Measurements from ENCODE around the gene MKRN3. TPM values are rescaled to one million over a fixed set of nuclear protein-coding genes. Genes with fewer than 3 reads are reported as not detected.

Gene MKRN3
- total RNA-seq, 1 donor from 2014 or later = 0.41 TPM

- Histone ChIP-seq H3K27ac (no peak overlapping the region), H3K27me3 (ENCODE audit: low read depth) (no peaks in the 10 kb centered on the region), H3K4me1 (no peaks in the 10 kb centered on the region), H3K4me3 (no peak overlapping the region), H3K9me3 (no peaks in the 10 kb centered on the region), H3K36me3 (no peaks in the 10 kb centered on the region)
- TF ChIP-seq CTCF (IDR thresholded peaks at IDR 0.05) = no peak
- no peak for ATAC-seq
- intact Hi-C loops (cut with DNase I) = no loop called here
- no peak for DNase-seq
Measured at GRCh38 chr15:23569151-23569925, 3.9 kb downstream of the MKRN3 start.

- intact Hi-C loops (cut with DNase I) = no loop called here
Measured at GRCh38 chr15:23570486-23570885, 5.0 kb downstream of the MKRN3 start.

GRCh38 chr15:23572844-23573243 is 7.4 kb downstream of the MKRN3 start:
- H3K36me3 ChIP-seq = no peaks in the 10 kb centered on the region
- no peak for DNase-seq
- no peak overlapping the region for H3K4me3 ChIP-seq
- no peaks in the 10 kb centered on the region for H3K27me3 ChIP-seq (ENCODE audit: low read depth)
- H3K9me3 ChIP-seq = no peaks in the 10 kb centered on the region
- H3K4me1 ChIP-seq = no peaks in the 10 kb centered on the region
- intact Hi-C loops (cut with DNase I) = no loop called here
- TF ChIP-seq CTCF (IDR thresholded peaks at IDR 0.05) = no peak
- ATAC-seq = no peak
- H3K27ac ChIP-seq = no peak overlapping the region

More at GRCh38 chr15:23570486-23570885, 5.0 kb downstream of the MKRN3 start:
- Histone ChIP-seq H3K36me3 (no peaks in the 10 kb centered on the region), H3K9me3 (no peaks in the 10 kb centered on the region), H3K4me1 (no peaks in the 10 kb centered on the region), H3K27me3 (ENCODE audit: low read depth) (no peaks in the 10 kb centered on the region), H3K27ac (no peak overlapping the region), H3K4me3 (no peak overlapping the region)
- ATAC-seq = no peak
- DNase-seq = no peak
- TF ChIP-seq CTCF (IDR thresholded peaks at IDR 0.05) = no peak

GRCh38 chr15:23574742-23575141 is 9.3 kb downstream of the MKRN3 start:
- Histone ChIP-seq H3K36me3 (no peaks in the 10 kb centered on the region), H3K4me1 (no peaks in the 10 kb centered on the region), H3K27me3 (ENCODE audit: low read depth) (no peaks in the 10 kb centered on the region), H3K9me3 (no peaks in the 10 kb centered on the region), H3K27ac (no peak overlapping the region), H3K4me3 (no peak overlapping the region)
- TF ChIP-seq CTCF (IDR thresholded peaks at IDR 0.05) = no peak
- ATAC-seq (no peak), DNase-seq (no peak)
- intact Hi-C loops (cut with DNase I) = no loop called here

- no peaks in the 10 kb centered on the region for H3K4me1 ChIP-seq
- ATAC-seq = no peak
- intact Hi-C loops (cut with DNase I) = no loop called here
- H3K4me3 ChIP-seq = no peak overlapping the region
- no peaks in the 10 kb centered on the region for H3K9me3 ChIP-seq
- no peak overlapping the region for H3K27ac ChIP-seq
- H3K36me3 ChIP-seq = no peaks in the 10 kb centered on the region
- no peaks in the 10 kb centered on the region for H3K27me3 ChIP-seq (ENCODE audit: low read depth)
- DNase-seq = no peak
- TF ChIP-seq CTCF (IDR thresholded peaks at IDR 0.05) = no peak
Measured at GRCh38 chr15:23576061-23576460, 10.6 kb downstream of the MKRN3 start.
